Stomach (tissue), 9 donors: ENCODE results near the gene PRELID3B. TPM values are rescaled to one million over a fixed set of nuclear protein-coding genes. Genes with fewer than 3 reads are reported as not detected.

Experiments used
- DNase-seq, 2 donors: peaks; one replicate each; pipeline versions ENCODE4 v3.0.0 to v3.0.0-alpha.2; 2013 to 2019
- H3K27ac ChIP-seq, 5 donors: fragments of 200-600 bp in 4 of 5; sonication (generic) in 4 of 5; one replicate each; pipeline ENCODE4 v1.5.1; 2013 to 2019; ENCODE audit warnings: mild to moderate bottlenecking in 1 of 5, moderate library complexity in 1 of 5
- H3K27me3 ChIP-seq, 3 donors: fragments of 200-600 bp; sonication (generic); one replicate each; pipeline ENCODE4 v1.5.1; 2017 to 2019; ENCODE audit warnings: mixed run types in 1 of 3
- H3K36me3 ChIP-seq, 4 donors: fragments of 200-600 bp; sonication (generic); 1 replicate in 3 of 4; 2 replicates in 1 of 4; pipeline ENCODE4 v1.5.1; 2016 to 2019
- H3K4me1 ChIP-seq, 4 donors: fragments of 200-600 bp; sonication (generic); one replicate each; pipeline ENCODE4 v1.5.1; 2016 to 2019
- H3K4me3 ChIP-seq, 4 donors: fragments of 200-600 bp; sonication (generic) in 3 of 4; one replicate each; pipeline ENCODE4 v1.5.1; 2016 to 2019; ENCODE audit warnings: mild to moderate bottlenecking in 1 of 4
- H3K9me3 ChIP-seq, 4 donors: fragments of 200-600 bp; sonication (generic); one replicate each; pipeline ENCODE4 v1.5.1; 2016 to 2019
- EP300 ChIP-seq: sonication (generic); formaldehyde crosslinking; IDR thresholded peaks from one replicate; pipeline ENCODE4 v1.6.1; 2017; ENCODE audit warnings: antibody characterized with exemption
- POLR2A ChIP-seq, 4 donors: fragments of 450-650 bp; IDR thresholded peaks; one replicate each; pipeline ENCODE4 v1.6.1; 2016; ENCODE audit warnings: antibody characterized with exemption in 4 of 4, control low read depth in 2 of 4, mild to moderate bottlenecking in 1 of 4, moderate library complexity in 1 of 4
- POLR2AphosphoS5 ChIP-seq, 3 donors: sonication (generic); formaldehyde crosslinking; IDR thresholded peaks; one replicate each; pipeline ENCODE4 v1.6.1; 2016; ENCODE audit warnings: antibody characterized with exemption in 3 of 3
- WGBS, 5 donors: extraction: QIAGEN DNeasy Blood & Tissue Kit in 3 of 5; methylation state at CpG; one replicate each; pipeline versions ENCODE4 v1.1.5 to v1.1.7; 2013 to 2018; 5-methylcytosine and 5-hydroxymethylcytosine counted together
- intact Hi-C: fragments of 100-400 bp; cut with DNase I; formaldehyde crosslinking; loops from one replicate; pipeline ENCODE4 v1.15.1; 2023; ENCODE audit warnings: low total_unique reads
- polyA plus RNA-seq, 3 donors: library from polyadenylated mRNA; stranded (reverse); fragments of 200-250 nt; gene quantifications; one replicate each; pipeline ENCODE4 v1.2.3, GENCODE V29; 2013
- total RNA-seq, 5 donors: library from RNA; depleted of rRNA; stranded (reverse); fragments of >200 nt; gene quantifications; one replicate each; pipeline versions ENCODE4 v1.1.0 to v1.2.3, GENCODE V29; 2014 to 2016
- TF ChIP-seq, protein P1 (sequence below), 7 experiments: fragments of 450-650 bp in 4 of 7; fragments of 200-600 bp in 3 of 7; sonication (generic) in 3 of 7; IDR thresholded peaks; one replicate each; pipeline ENCODE4 v1.5.1; 2016 to 2019; ENCODE audit warnings: antibody characterized with exemption in 7 of 7, control low read depth in 2 of 7, mild to moderate bottlenecking in 1 of 7
- donor health status: healthy with polysubstance abuse.
- donor health status: Bipolar disorder and iron deficiency.
- donor health status: healthy.

The PRELID3B gene
- total and polyA plus RNA-seq, 8 donors: 20.0 to 322 (median 56.1) TPM

DNA sequence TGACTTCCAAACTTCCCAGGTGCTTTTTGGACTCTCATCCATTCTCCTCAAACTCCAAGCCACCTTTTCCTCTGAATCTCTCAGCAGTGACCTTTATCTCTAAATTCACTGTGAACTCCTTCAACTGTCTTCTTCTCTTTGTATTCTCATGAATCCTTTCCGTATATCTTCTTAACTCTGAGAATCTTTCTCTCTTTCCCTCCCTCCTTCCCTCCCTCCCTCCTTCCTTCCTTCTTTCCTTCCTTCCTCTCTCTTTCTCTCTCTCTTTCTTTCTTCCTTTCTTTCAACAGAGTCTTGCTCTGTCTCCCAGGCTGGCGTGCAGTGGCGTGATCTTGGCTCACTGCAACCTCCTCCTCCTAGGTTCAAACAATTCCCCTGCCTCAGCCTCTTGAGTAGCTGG is 4.3 kb upstream of the PRELID3B start:
- WGBS, 5 donors: 87 to 96% (median 94%) methylated on average over 3 of the region's 3 CpGs
- Histone ChIP-seq H3K9me3 (no peaks in the 10 kb centered on the region), H3K4me1 (peaks cover 5 to 16% (median 8%) of the 10 kb centered on the region in 4 donors), H3K27me3 (peaks cover 0 to 15% (median 0%) of the 10 kb centered on the region in 3 donors), H3K27ac (no peak overlapping the region), H3K4me3 (no peak overlapping the region), H3K36me3 (no peaks in the 10 kb centered on the region)
- TF ChIP-seq EP300 (no peak), POLR2A (IDR thresholded peaks at IDR 0.05) (no peak), POLR2AphosphoS5 (IDR thresholded peaks at IDR 0.05) (no peak)
- TF ChIP-seq, protein P1, sequence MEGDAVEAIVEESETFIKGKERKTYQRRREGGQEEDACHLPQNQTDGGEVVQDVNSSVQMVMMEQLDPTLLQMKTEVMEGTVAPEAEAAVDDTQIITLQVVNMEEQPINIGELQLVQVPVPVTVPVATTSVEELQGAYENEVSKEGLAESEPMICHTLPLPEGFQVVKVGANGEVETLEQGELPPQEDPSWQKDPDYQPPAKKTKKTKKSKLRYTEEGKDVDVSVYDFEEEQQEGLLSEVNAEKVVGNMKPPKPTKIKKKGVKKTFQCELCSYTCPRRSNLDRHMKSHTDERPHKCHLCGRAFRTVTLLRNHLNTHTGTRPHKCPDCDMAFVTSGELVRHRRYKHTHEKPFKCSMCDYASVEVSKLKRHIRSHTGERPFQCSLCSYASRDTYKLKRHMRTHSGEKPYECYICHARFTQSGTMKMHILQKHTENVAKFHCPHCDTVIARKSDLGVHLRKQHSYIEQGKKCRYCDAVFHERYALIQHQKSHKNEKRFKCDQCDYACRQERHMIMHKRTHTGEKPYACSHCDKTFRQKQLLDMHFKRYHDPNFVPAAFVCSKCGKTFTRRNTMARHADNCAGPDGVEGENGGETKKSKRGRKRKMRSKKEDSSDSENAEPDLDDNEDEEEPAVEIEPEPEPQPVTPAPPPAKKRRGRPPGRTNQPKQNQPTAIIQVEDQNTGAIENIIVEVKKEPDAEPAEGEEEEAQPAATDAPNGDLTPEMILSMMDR (IDR thresholded peaks at IDR 0.05): no peak
- DNase-seq: no peak
- intact Hi-C loops: loop anchor here (10.0 kb wide), 1 partner anchor 62 kb away; the partner anchor contains the start of gene NELFCD

DNA sequence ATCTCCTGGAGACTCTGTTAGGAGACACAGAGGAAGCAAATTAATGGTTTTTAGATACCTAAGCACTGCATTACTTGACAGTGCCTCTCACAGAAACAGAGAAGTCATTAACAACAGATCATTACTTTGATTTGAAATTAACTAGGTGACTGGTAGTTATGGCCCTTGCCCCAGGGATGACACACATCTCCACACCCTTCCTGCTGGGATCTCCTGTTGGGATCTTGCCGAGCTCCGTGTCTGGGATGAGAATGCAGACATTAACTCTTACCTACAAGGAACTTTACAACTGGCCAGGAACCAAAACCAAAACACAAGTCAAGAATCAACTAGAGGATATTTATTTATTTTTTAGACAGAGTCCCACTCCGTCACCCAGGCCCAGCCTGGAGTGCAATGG is 2.2 kb upstream of the PRELID3B start:
- no peak for DNase-seq
- intact Hi-C loops: loop anchor here (5.0 to 10.0 kb wide), 2 partner anchors 37 to 60 kb away; partner anchors contain the start of genes CTSZ and NELFCD
- H3K9me3 ChIP-seq: no peaks in the 10 kb centered on the region
- 73 to 93% (median 82%) methylated on average over 3 of the region's 3 CpGs for WGBS, 5 donors
- TF ChIP-seq EP300: no peak
- H3K4me1 ChIP-seq: peaks cover 26 to 37% (median 29%) of the 10 kb centered on the region in 4 donors
- no peak overlapping the region for H3K4me3 ChIP-seq
- H3K27ac ChIP-seq: no peak overlapping the region
- H3K36me3 ChIP-seq: peaks cover 0 to 8% (median 0%) of the 10 kb centered on the region in 4 donors
- H3K27me3 ChIP-seq: peaks cover 0 to 4% (median 0%) of the 10 kb centered on the region in 3 donors

DNA sequence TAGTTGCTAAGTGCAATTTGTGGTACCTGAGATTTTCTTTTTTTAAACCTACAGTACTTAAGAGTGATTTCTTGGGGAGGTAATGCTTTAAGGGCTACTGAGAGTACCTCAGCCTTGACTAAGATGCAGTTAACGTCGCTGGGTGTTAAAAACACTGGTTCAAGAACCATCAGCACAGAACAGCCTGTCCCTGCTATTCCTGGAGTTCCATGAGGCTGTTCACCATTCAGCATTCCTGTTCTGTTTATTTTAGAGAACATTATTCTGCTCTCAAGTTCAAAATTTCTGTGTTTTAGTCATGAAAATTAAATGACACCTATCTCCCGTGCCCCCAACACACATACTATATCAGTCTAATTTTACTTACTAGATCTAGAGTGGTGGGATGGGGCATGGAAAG is 1.7 kb upstream of the PRELID3B start:
- intact Hi-C loops: loop anchor here (5.0 to 10.0 kb wide), 2 partner anchors 37 to 59 kb away; partner anchors contain the start of genes CTSZ and NELFCD
- peaks cover 27 to 42% (median 33%) of the 10 kb centered on the region in 4 donors for H3K4me1 ChIP-seq
- peaks cover 0 to 11% (median 0%) of the 10 kb centered on the region in 4 donors for H3K36me3 ChIP-seq
- H3K27me3 ChIP-seq: no peaks in the 10 kb centered on the region
- peak overlapping the region in 2 of 5 donors; percentile 90 to 93 for H3K27ac ChIP-seq
- WGBS, 5 donors: 86 to 92% (median 90%) methylated on average over 3 of the region's 3 CpGs
- no peak overlapping the region for H3K4me3 ChIP-seq
- TF ChIP-seq EP300 (no peak), POLR2AphosphoS5 (IDR thresholded peaks at IDR 0.05) (no peak), POLR2A (IDR thresholded peaks at IDR 0.05) (no peak)
- TF ChIP-seq, protein P1 (IDR thresholded peaks at IDR 0.05): no peak
- no peak for DNase-seq
- no peaks in the 10 kb centered on the region for H3K9me3 ChIP-seq

DNA sequence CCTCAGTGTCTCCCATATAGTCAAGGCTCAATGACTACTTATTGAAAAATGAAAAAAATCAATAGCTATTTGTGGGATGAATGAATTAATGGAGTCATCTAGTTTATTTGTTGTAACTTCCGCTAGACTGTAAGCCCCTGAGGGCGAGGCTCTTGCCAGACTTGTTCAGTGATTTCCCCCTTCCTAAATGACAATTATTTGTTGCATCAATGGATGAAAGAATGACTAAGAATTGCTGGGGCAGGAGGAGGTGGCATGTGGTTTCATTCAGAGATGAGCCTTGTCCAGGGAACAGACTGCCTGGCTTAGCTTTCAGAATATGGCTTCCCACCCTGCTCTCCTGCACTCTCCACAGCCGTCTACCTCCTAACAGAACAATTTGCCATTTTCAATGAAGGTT is 1.1 kb upstream of the PRELID3B start:
- Histone ChIP-seq H3K4me1 (peaks cover 27 to 44% (median 37%) of the 10 kb centered on the region in 4 donors), H3K36me3 (peaks cover 0 to 11% (median 0%) of the 10 kb centered on the region in 4 donors), H3K4me3 (no peak overlapping the region), H3K27ac (peak overlapping the region in 4 of 5 donors; percentile 89 to 93 (median 90)), H3K9me3 (no peaks in the 10 kb centered on the region), H3K27me3 (no peaks in the 10 kb centered on the region)
- 73 to 88% (median 78%) methylated on average over 3 of the region's 3 CpGs for WGBS, 5 donors
- no peak for DNase-seq
- TF ChIP-seq POLR2A (IDR thresholded peaks at IDR 0.05): no peak
- TF ChIP-seq EP300: no peak
- no peak for TF ChIP-seq POLR2AphosphoS5 (IDR thresholded peaks at IDR 0.05)
- TF ChIP-seq, protein P1 (IDR thresholded peaks at IDR 0.05): no peak
- intact Hi-C loops: loop anchor here (5.0 to 10.0 kb wide), 2 partner anchors 36 to 59 kb away; partner anchors contain the start of genes CTSZ and NELFCD
